GM20000 (cell line): ENCODE results near the gene CABP2.

Experiments used
- DNase-seq: peaks from one replicate; pipeline ENCODE4 v3.0.0; 2012; ENCODE audit warnings: low spot score
- CTCF ChIP-seq: IDR thresholded peaks from 2 replicates; pipeline ENCODE4 v1.5.1; 2012; ENCODE audit warnings: mild to moderate bottlenecking, control low read depth; ENCODE audit errors: extremely low read depth, missing control alignments

The CABP2 gene

GRCh38 chr11:67538306-67538705 is 15.1 kb upstream of the CABP2 start:
- no peak for DNase-seq
- no peak for TF ChIP-seq CTCF

- no peak for TF ChIP-seq CTCF
- no peak for DNase-seq
These were observed 12.3 kb upstream of the CABP2 start for GRCh38 chr11:67535561-67535960.

- no peak for TF ChIP-seq CTCF
These were observed 10.9 kb upstream of the CABP2 start for GRCh38 chr11:67534070-67534679.

GRCh38 chr11:67532889-67533288 is 9.6 kb upstream of the CABP2 start:
- TF ChIP-seq CTCF, result no peak
- DNase-seq, result no peak

More at GRCh38 chr11:67534070-67534679, 10.9 kb upstream of the CABP2 start:
- no peak for DNase-seq

- TF ChIP-seq CTCF, result no peak
- DNase-seq, result no peak
These were observed 7.0 kb upstream of the CABP2 start for GRCh38 chr11:67530282-67530592.

- no peak for TF ChIP-seq CTCF
- DNase-seq, result no peak
These were observed 5.1 kb upstream of the CABP2 start for GRCh38 chr11:67528376-67528775.

GRCh38 chr11:67525275-67525976 is 2.2 kb upstream of the CABP2 start:
- no peak for TF ChIP-seq CTCF
- DNase-seq, result no peak
